GM21381 (cell line): ENCODE data around the gene BIK.
"Not testable (repeated sequence)": the region's sequence is repeated elsewhere in the genome, so short reads cannot be mapped to it uniquely, and the experiment has no call there.

Source experiments
- ATAC-seq: cut with Tn5 transposase; IDR thresholded peaks from one replicate; pipeline ENCODE4 v1.9.1; 2021; ENCODE audit warnings: mild to moderate bottlenecking, moderate library complexity; ENCODE audit not compliant: unreplicated experiment

The BIK gene

GRCh38 chr22:43104056-43104625 is 6.4 kb upstream of the BIK start:
- not testable (repeated sequence) for ATAC-seq

GRCh38 chr22:43104950-43105349 is 5.6 kb upstream of the BIK start:
- ATAC-seq: not testable (repeated sequence)

- no peak for ATAC-seq
These were observed 4.2 kb upstream of the BIK start for GRCh38 chr22:43106302-43106701.

- ATAC-seq: no peak
These were observed 1.0 kb upstream of the BIK start for GRCh38 chr22:43109511-43109910.

- no peak for ATAC-seq
These were observed 568 bp upstream of the BIK start for GRCh38 chr22:43109921-43110443.

GRCh38 chr22:43110927-43111623 is 525 bp downstream of the BIK start:
- peak; percentile 38 for ATAC-seq

- no peak for ATAC-seq
These were observed 3.1 kb downstream of the BIK start for GRCh38 chr22:43113526-43114251.

GRCh38 chr22:43114958-43115357 is 4.4 kb downstream of the BIK start:
- ATAC-seq: no peak

- ATAC-seq: no peak
These were observed 6.4 kb downstream of the BIK start for GRCh38 chr22:43116932-43117331.

- ATAC-seq: no peak
These were observed 7.7 kb downstream of the BIK start for GRCh38 chr22:43118024-43118849.

GRCh38 chr22:43118953-43119458 is 8.5 kb downstream of the BIK start:
- ATAC-seq: no peak

GRCh38 chr22:43126501-43127165 is 16.1 kb downstream of the BIK start:
- no peak for ATAC-seq

GRCh38 chr22:43127166-43127908 is 16.8 kb downstream of the BIK start:
- no peak for ATAC-seq

- no peak for ATAC-seq
These were observed 17.6 kb downstream of the BIK start for GRCh38 chr22:43128116-43128515.

GRCh38 chr22:43128928-43129424 is 18.4 kb downstream of the BIK start:
- ATAC-seq: no peak

- ATAC-seq: no peak
These were observed 19.2 kb downstream of the BIK start for GRCh38 chr22:43129426-43130425.

GRCh38 chr22:43131773-43132501 is 21.4 kb downstream of the BIK start:
- ATAC-seq: no peak
